Activated CD4-positive, alpha-beta T cell treated with anti-CD3 and anti-CD28 coated beads for 24 hours (primary cell): ENCODE results near the gene PXDC1.
A peak's percentile ranks its signal among the peaks of the same experiment; 100 is the strongest.
"Not testable (repeated sequence)": the region's sequence is repeated elsewhere in the genome, so short reads cannot be mapped to it uniquely, and the experiment has no call there.

ENCODE experiments used
- DNase-seq, 2 donors: peaks; one replicate each; pipeline ENCODE4 v3.0.0-alpha.2; 2020; ENCODE audit warnings: low read depth in 2 of 2

The PXDC1 gene

GRCh38 chr6:3762359-3762758, 10.8 kb upstream of the PXDC1 start:
- no peak for DNase-seq

GRCh38 chr6:3761989-3762270, 10.4 kb upstream of the PXDC1 start:
- DNase-seq, result no peak

- no peak for DNase-seq
Measured at GRCh38 chr6:3759646-3760232, 8.2 kb upstream of the PXDC1 start.

- DNase-seq, result no peak
Measured at GRCh38 chr6:3758842-3759144, 7.3 kb upstream of the PXDC1 start.

GRCh38 chr6:3757998-3758841, 6.7 kb upstream of the PXDC1 start:
- DNase-seq, result not testable (repeated sequence)

- DNase-seq, result no peak
Measured at GRCh38 chr6:3757241-3757641, 5.7 kb upstream of the PXDC1 start.

GRCh38 chr6:3756546-3756945, 5.0 kb upstream of the PXDC1 start:
- no peak for DNase-seq

GRCh38 chr6:3755637-3756545, 4.4 kb upstream of the PXDC1 start:
- DNase-seq, result no peak

- no peak for DNase-seq
Measured at GRCh38 chr6:3754776-3755175, 3.3 kb upstream of the PXDC1 start.

- not testable (repeated sequence) for DNase-seq
Measured at GRCh38 chr6:3754032-3754725, 2.7 kb upstream of the PXDC1 start.

- no peak for DNase-seq
Measured at GRCh38 chr6:3753228-3753835, 1.8 kb upstream of the PXDC1 start.

- no peak for DNase-seq
Measured at GRCh38 chr6:3752531-3753227, 1.2 kb upstream of the PXDC1 start.

- DNase-seq, result peak; percentile 44 to 62
Measured at GRCh38 chr6:3751730-3752530, 417 bp upstream of the PXDC1 start.

- no peak for DNase-seq
Measured at GRCh38 chr6:3750317-3751076, 1.0 kb downstream of the PXDC1 start.

GRCh38 chr6:3749977-3750316, 1.6 kb downstream of the PXDC1 start:
- DNase-seq, result no peak

GRCh38 chr6:3749067-3749841, 2.3 kb downstream of the PXDC1 start:
- no peak for DNase-seq

- DNase-seq, result no peak
Measured at GRCh38 chr6:3748208-3749066, 3.1 kb downstream of the PXDC1 start.
